HEK293 (cell line): ENCODE results near the gene MAP3K20.

Experiments used
- CTCF ChIA-PET: fragments of 350-600 bp; formaldehyde crosslinking; extraction: SDS; loops from one replicate; lab custom pipeline; 2021; ENCODE audit warnings: antibody characterized with exemption; lab: Yijun Ruan, JAX
- POLR2A ChIA-PET: fragments of 300-600 bp; formaldehyde crosslinking; extraction: SDS; loops from one replicate; lab custom pipeline; 2020; ENCODE audit warnings: antibody characterized with exemption, inconsistent platforms; lab: Yijun Ruan, JAX
- H3K27ac ChIP-seq: fragments of 200-500 bp; sonication (Bioruptor generic); 2 replicates; pipeline ENCODE4 v1.5.1; 2014; ENCODE audit warnings: low read depth, low read length, control low read depth, inconsistent platforms; ENCODE audit errors: extremely low read depth
- H3K36me3 ChIP-seq, 2 experiments: fragments of 200-500 bp in 1 of 2; sonication (Bioruptor generic) in 1 of 2; 1 replicate in 1 of 2; 2 replicates in 1 of 2; pipeline ENCODE4 v1.5.1; 2014 to 2017; ENCODE audit warnings: inconsistent platforms in 2 of 2, low read length in 2 of 2; ENCODE audit not compliant: control insufficient read depth in 2 of 2, insufficient read depth in 1 of 2
- H3K4me1 ChIP-seq: fragments of 200-500 bp; sonication (Bioruptor generic); 2 replicates; pipeline ENCODE4 v1.5.1; 2014; ENCODE audit warnings: mild to moderate bottlenecking, low read length, inconsistent platforms; ENCODE audit not compliant: control insufficient read depth, insufficient read depth
- H3K4me3 ChIP-seq: 2 replicates; pipeline ENCODE4 v1.5.1; 2011; ENCODE audit warnings: low read depth, mild to moderate bottlenecking, control low read depth, low read length, moderate library complexity
- H3K9me3 ChIP-seq: fragments of 200-500 bp; sonication (Bioruptor generic); 2 replicates; pipeline ENCODE4 v1.5.1; 2014; ENCODE audit warnings: low read depth, low read length, inconsistent platforms; ENCODE audit not compliant: control insufficient read depth, insufficient read depth
- BCL11B ChIP-seq: fragments of 450-650 bp; formaldehyde crosslinking; IDR thresholded peaks from 2 replicates; pipeline ENCODE4 v1.5.1; 2016; ENCODE audit warnings: low read depth, missing biosample characterization, missing genetic modification characterization
- GFI1B ChIP-seq: fragments of 450-650 bp; formaldehyde crosslinking; IDR thresholded peaks from 2 replicates; pipeline ENCODE4 v1.5.1; 2016; ENCODE audit warnings: missing biosample characterization, missing genetic modification characterization
- HOXC10 ChIP-seq: sonication (generic); formaldehyde crosslinking; IDR thresholded peaks from 2 replicates; pipeline ENCODE4 v1.8.1; 2023; ENCODE audit warnings: mild to moderate bottlenecking, missing genetic modification reagents
- SALL2 ChIP-seq: fragments of 450-650 bp; formaldehyde crosslinking; IDR thresholded peaks from 2 replicates; pipeline ENCODE4 v1.5.0; 2017; ENCODE audit warnings: missing biosample characterization, mild to moderate bottlenecking, missing genetic modification characterization, borderline replicate concordance
- ZBTB6 ChIP-seq: fragments of 450-650 bp; formaldehyde crosslinking; IDR thresholded peaks from 2 replicates; pipeline ENCODE4 v1.5.1; 2017; ENCODE audit warnings: missing biosample characterization, missing genetic modification characterization
- ZFHX2 ChIP-seq: fragments of 450-650 bp; formaldehyde crosslinking; conservative IDR thresholded peaks from 2 replicates; pipeline ENCODE4 v1.5.1; 2016; ENCODE audit warnings: missing biosample characterization, missing genetic modification characterization
- ZFP37 ChIP-seq: fragments of 450-650 bp; formaldehyde crosslinking; IDR thresholded peaks from 2 replicates; pipeline ENCODE4 v1.5.1; 2016; ENCODE audit warnings: missing biosample characterization, missing genetic modification characterization
- ZNF10 ChIP-seq: fragments of 450-650 bp; formaldehyde crosslinking; IDR thresholded peaks from 2 replicates; pipeline ENCODE4 v1.5.1; 2017; ENCODE audit warnings: missing biosample characterization, missing genetic modification characterization
- ZNF19 ChIP-seq: fragments of 450-650 bp; formaldehyde crosslinking; IDR thresholded peaks from 2 replicates; pipeline ENCODE4; 2016; ENCODE audit warnings: missing biosample characterization, missing genetic modification characterization, low read depth
- ZNF280D ChIP-seq: fragments of 450-650 bp; formaldehyde crosslinking; IDR thresholded peaks from 2 replicates; pipeline ENCODE4 v1.5.1; 2016; ENCODE audit warnings: missing biosample characterization, missing genetic modification characterization
- ZNF292 ChIP-seq: fragments of 450-650 bp; formaldehyde crosslinking; IDR thresholded peaks from 2 replicates; pipeline ENCODE4 v1.5.1; 2016; ENCODE audit warnings: low read depth, missing biosample characterization, missing genetic modification characterization, borderline replicate concordance
- ZNF518A ChIP-seq: fragments of 450-650 bp; formaldehyde crosslinking; conservative IDR thresholded peaks from 2 replicates; pipeline ENCODE4 v1.5.1; 2016; ENCODE audit warnings: low read depth, missing biosample characterization, missing genetic modification characterization
- ZNF692 ChIP-seq: fragments of 450-650 bp; formaldehyde crosslinking; IDR thresholded peaks from 2 replicates; pipeline ENCODE4 v1.5.1; 2016; ENCODE audit warnings: missing biosample characterization, missing genetic modification characterization
- ZNF777 ChIP-seq: fragments of 450-650 bp; formaldehyde crosslinking; IDR thresholded peaks from 2 replicates; pipeline ENCODE4 v1.5.1; 2017; ENCODE audit warnings: missing biosample characterization, missing genetic modification characterization, borderline replicate concordance
- ZXDB ChIP-seq: fragments of 450-650 bp; formaldehyde crosslinking; IDR thresholded peaks from 2 replicates; pipeline ENCODE4 v1.5.1; 2016; ENCODE audit warnings: missing biosample characterization, missing genetic modification characterization
- TF ChIP-seq, protein P1 (sequence below): fragments of 450-650 bp; formaldehyde crosslinking; IDR thresholded peaks from 2 replicates; pipeline ENCODE4 v1.5.1; 2016; ENCODE audit warnings: missing biosample characterization, missing genetic modification characterization

MAP3K20 gene

GRCh38 chr2:173239644-173240043, 164.0 kb downstream of the MAP3K20 start (continued):
- TF ChIP-seq, protein P1, sequence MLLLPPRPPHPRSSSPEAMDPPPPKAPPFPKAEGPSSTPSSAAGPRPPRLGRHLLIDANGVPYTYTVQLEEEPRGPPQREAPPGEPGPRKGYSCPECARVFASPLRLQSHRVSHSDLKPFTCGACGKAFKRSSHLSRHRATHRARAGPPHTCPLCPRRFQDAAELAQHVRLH (tag by site-specific recombination): no peak

DNA sequence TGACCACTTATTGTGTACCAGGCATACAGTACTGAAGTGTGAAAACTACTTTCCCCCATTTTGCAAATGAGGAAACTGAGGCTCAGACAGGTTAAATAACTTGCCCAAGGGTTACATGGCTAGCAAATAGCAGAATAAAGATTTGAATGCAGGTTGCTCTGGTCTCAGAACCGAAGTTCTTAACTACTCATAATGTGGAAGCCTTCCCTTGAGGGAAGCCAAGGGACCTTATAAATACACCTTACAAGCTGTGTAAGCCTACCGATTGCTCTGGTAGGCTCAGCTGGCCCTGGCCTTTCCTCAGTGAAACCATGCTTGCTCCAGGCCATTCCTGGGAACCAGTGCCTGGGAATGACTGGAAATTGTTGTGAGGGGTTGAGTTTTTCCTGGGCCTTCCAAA, 164.4 kb downstream of the MAP3K20 start:
- ChIA-PET CTCF (no interaction called here), POLR2A (no interaction called here)
- TF ChIP-seq ZNF10 (no peak), BCL11B (tag by site-specific recombination) (no peak), ZFHX2 (tag by site-specific recombination) (no peak), HOXC10 (CRISPR knock-in tag) (no peak), ZNF777 (tag by site-specific recombination) (no peak), ZNF692 (tag by site-specific recombination) (no peak), ZBTB6 (no peak), GFI1B (tag by site-specific recombination) (no peak), ZFP37 (tag by site-specific recombination) (no peak)
- no peaks in the 10 kb centered on the region for H3K9me3 ChIP-seq
- no peak overlapping the region for H3K27ac ChIP-seq
- H3K36me3 ChIP-seq: peaks cover 0 to 12% of the 10 kb centered on the region in 2 experiments; a peak in 1 of 3 replicates
- H3K4me3 ChIP-seq: no peak overlapping the region
- H3K4me1 ChIP-seq: no peaks in the 10 kb centered on the region

DNA sequence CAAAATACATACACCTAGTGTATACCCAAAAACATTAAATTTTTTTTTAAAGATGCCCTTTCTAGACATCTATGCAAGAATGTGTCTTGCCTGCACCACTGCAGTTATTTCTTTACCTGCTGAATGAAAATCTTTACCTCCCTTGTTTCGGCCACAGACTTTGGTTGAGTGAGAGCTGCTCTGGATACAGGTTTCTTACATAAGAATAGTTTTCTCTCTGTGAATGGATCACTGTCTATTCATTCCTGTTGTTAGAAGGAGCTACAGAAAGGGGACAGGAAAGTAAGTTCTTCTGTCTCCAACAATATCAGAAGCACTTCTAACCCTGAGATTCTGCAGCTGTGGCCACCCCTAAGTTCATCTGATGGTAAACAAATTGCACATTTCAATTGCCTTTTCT, 166.0 kb downstream of the MAP3K20 start:
- ChIA-PET POLR2A (no interaction called here), CTCF (interaction anchor here (0.7 kb wide), 3 partner anchors 8 to 82 kb away, joined by 3 to 4 read pairs (median 3); no protein-coding TSS in a partner anchor)
- Histone ChIP-seq H3K27ac (no peak overlapping the region), H3K36me3 (peaks cover 0 to 12% of the 10 kb centered on the region in 2 experiments; a peak in 1 of 3 replicates), H3K4me1 (no peaks in the 10 kb centered on the region), H3K4me3 (no peak overlapping the region), H3K9me3 (no peaks in the 10 kb centered on the region)
- TF ChIP-seq ZNF19: no peak
- no peak for TF ChIP-seq ZNF280D (tag by site-specific recombination)
- no peak for TF ChIP-seq ZXDB (tag by site-specific recombination)
- TF ChIP-seq ZNF518A (tag by site-specific recombination): no peak
- TF ChIP-seq SALL2 (tag by site-specific recombination): no peak
- TF ChIP-seq ZNF292 (tag by site-specific recombination): no peak
